ENCODE results near the gene TEAD2.

- TF ChIP-seq CTCF (IDR thresholded peaks at IDR 0.05; ENCODE audit: low read depth, low read length), result no peak
- TF ChIP-seq POLR2A (IDR thresholded peaks at IDR 0.05; ENCODE audit: extremely low read depth, insufficient read length), result no peak
Observed at GRCh38 chr19:49368711-49369358, 6.6 kb upstream of the TEAD2 start.
